Transverse colon (tissue), 4 donors: Measurements from ENCODE around the gene SUN1. TPM values are rescaled to one million over a fixed set of nuclear protein-coding genes. Genes with fewer than 3 reads are reported as not detected.

Experiments used
- DNase-seq: peaks from one replicate; pipeline ENCODE4 v3.0.0-alpha.2; 2019
- H3K27ac ChIP-seq, 4 donors: fragments of 200-600 bp; sonication (generic); 2 replicates each; pipeline ENCODE4 v1.5.1; 2016 to 2018; ENCODE audit warnings: inconsistent platforms in 4 of 4
- H3K27me3 ChIP-seq: fragments of 200-600 bp; sonication (generic); 2 replicates; pipeline ENCODE4 v1.5.1; 2017; ENCODE audit warnings: inconsistent platforms
- H3K36me3 ChIP-seq, 4 donors: fragments of 200-600 bp; sonication (generic); 2 replicates each; pipeline ENCODE4 v1.5.1; 2017 to 2019; ENCODE audit warnings: inconsistent platforms in 4 of 4
- H3K4me1 ChIP-seq, 4 donors: fragments of 200-600 bp; sonication (generic); 2 replicates each; pipeline ENCODE4 v1.5.1; 2017 to 2020; ENCODE audit warnings: inconsistent platforms in 4 of 4
- H3K4me3 ChIP-seq, 4 donors: fragments of 200-600 bp; sonication (generic); 1 replicate in 1 of 4; 2 replicates in 3 of 4; pipeline versions ENCODE4 v1.5.1 to v1.6.1; 2017 to 2019; ENCODE audit warnings: inconsistent platforms in 4 of 4
- H3K9me3 ChIP-seq, 2 donors: fragments of 200-600 bp; sonication (generic); 2 replicates each; pipeline ENCODE4 v1.5.1; 2017 to 2019; ENCODE audit warnings: inconsistent platforms in 2 of 2
- EP300 ChIP-seq: sonication (generic); formaldehyde crosslinking; IDR thresholded peaks from one replicate; pipeline ENCODE4 v1.6.1; 2017; ENCODE audit warnings: antibody characterized with exemption, low read depth
- POLR2A ChIP-seq: fragments of 450-650 bp; IDR thresholded peaks from one replicate; pipeline ENCODE4 v1.6.1; 2016; ENCODE audit warnings: antibody characterized with exemption, mild to moderate bottlenecking, moderate library complexity
- POLR2AphosphoS5 ChIP-seq, 3 donors: sonication (generic); formaldehyde crosslinking; IDR thresholded peaks; one replicate each; pipeline ENCODE4 v1.6.1; 2016; ENCODE audit warnings: antibody characterized with exemption in 3 of 3
- WGBS, 2 donors: methylation state at CpG; one replicate each; pipeline ENCODE4 v1.1.5; 2018; ENCODE audit warnings: low coverage in 1 of 2; 5-methylcytosine and 5-hydroxymethylcytosine counted together
- in situ Hi-C, 4 donors: fragments of 200-750 bp; cut with MboI; loops; one replicate each; pipeline versions ENCODE4 v1.15.0 to v1.15.1; 2017; ENCODE audit warnings: low sequenced_read_pairs in 3 of 4, low pct_ligation_motif_present in 1 of 4, low pct_unique_long_range_greater_than_20kb in 1 of 4
- intact Hi-C: fragments of 100-400 bp; cut with DNase I; formaldehyde crosslinking; loops from one replicate; pipeline ENCODE4 v1.15.1; 2023; ENCODE audit warnings: low total_unique reads
- total RNA-seq, 4 donors: library from RNA; depleted of rRNA; stranded (reverse); fragments of >200 nt; gene quantifications; one replicate each; pipeline ENCODE4 v1.1.0, GENCODE V29; 2016
- TF ChIP-seq, protein P1 (sequence below), 5 experiments: fragments of 200-600 bp in 3 of 5; fragments of 450-650 bp in 2 of 5; sonication (generic) in 3 of 5; IDR thresholded peaks; 1 replicate in 2 of 5; 2 replicates in 3 of 5; pipeline ENCODE4 v1.5.1; 2016 to 2017; ENCODE audit warnings: antibody characterized with exemption in 5 of 5, inconsistent platforms in 3 of 5, mild to moderate bottlenecking in 2 of 5, moderate library complexity in 1 of 5

The SUN1 gene
- total RNA-seq, 4 donors from 2014 or later = 92.7 to 569 (median 162) TPM

DNA sequence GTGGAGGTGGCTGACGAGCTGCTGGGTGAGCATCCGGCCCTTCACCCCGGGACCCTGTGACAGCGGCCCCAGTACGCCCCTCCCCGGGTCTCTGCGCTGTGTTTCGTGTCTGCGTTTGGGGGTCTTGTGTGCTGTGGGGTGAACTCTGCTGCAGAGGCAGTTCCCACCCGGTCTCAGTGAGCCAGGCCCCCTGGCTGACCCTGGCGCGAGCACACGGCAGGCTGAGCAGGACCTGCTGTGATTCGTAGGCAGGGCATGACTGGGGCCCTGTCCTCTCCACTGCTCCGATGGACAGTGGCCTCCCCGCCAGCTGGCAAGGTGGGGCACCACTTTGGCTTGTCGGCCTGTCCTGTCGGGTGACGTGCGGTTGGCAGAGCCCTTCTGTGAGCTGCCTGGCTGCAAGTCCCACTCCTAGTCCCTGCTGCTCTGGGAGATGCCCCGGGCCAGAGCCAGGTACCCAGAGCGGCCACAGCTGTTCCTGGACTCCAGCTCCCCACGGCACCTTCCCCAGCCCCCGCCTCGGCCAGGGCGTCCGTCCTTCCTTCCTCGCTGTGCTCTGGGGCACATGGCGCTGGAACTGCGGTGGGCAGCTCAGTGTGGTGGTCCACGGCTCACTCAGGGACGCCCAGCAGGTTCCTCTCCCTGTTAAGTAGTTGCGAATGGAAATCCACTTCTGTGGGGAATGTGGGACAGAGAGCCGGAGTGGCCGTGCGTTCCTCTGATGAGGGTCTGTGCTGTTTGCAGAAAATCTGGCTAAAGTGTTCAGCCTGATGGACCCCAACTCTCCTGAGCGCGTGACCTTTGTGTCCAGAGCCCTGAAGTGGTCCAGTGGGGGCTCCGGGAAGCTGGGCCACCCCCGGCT, 54.6 kb downstream of the SUN1 start:
- no peaks in the 10 kb centered on the region for H3K9me3 ChIP-seq
- intact Hi-C loops (no loop called here), in situ Hi-C loops (no loop called here)
- DNase-seq = no peak
- peaks cover 0 to 35% (median 12%) of the 10 kb centered on the region in 4 donors for H3K36me3 ChIP-seq
- H3K4me1 ChIP-seq = peaks cover 0 to 6% (median 3%) of the 10 kb centered on the region in 4 donors
- TF ChIP-seq POLR2AphosphoS5 (IDR thresholded peaks at IDR 0.05) (no peak), POLR2A (no peak), EP300 (no peak)
- TF ChIP-seq, protein P1, sequence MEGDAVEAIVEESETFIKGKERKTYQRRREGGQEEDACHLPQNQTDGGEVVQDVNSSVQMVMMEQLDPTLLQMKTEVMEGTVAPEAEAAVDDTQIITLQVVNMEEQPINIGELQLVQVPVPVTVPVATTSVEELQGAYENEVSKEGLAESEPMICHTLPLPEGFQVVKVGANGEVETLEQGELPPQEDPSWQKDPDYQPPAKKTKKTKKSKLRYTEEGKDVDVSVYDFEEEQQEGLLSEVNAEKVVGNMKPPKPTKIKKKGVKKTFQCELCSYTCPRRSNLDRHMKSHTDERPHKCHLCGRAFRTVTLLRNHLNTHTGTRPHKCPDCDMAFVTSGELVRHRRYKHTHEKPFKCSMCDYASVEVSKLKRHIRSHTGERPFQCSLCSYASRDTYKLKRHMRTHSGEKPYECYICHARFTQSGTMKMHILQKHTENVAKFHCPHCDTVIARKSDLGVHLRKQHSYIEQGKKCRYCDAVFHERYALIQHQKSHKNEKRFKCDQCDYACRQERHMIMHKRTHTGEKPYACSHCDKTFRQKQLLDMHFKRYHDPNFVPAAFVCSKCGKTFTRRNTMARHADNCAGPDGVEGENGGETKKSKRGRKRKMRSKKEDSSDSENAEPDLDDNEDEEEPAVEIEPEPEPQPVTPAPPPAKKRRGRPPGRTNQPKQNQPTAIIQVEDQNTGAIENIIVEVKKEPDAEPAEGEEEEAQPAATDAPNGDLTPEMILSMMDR (IDR thresholded peaks at IDR 0.05) = no peak
- no peak overlapping the region for H3K4me3 ChIP-seq
- no peaks in the 10 kb centered on the region for H3K27me3 ChIP-seq
- no peak overlapping the region for H3K27ac ChIP-seq
- 95% methylated on average over 34 of the region's 40 CpGs; no CpG with 5 or more reads in 1 of the 2 donors for WGBS, 2 donors

DNA sequence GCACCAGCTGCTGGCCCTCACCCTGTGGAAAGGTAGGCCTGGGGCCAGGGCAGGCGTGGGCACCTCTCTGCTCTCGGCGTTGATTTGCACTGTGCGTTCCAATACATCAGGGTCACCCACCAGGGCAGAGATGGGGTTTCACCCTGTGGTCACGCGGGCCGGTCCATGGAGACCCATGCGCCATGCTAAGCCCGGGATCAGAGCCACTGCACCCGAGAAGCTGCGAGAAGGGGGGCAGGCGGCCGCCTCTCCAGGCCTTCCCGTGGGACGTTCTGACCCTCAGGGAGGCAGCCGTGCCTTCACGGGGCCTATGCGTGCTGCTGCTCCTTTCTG, 55.2 kb downstream of the SUN1 start:
- no peak for DNase-seq
- in situ Hi-C loops (no loop called here), intact Hi-C loops (no loop called here)
- H3K36me3 ChIP-seq = peaks cover 0 to 39% (median 14%) of the 10 kb centered on the region in 4 donors
- H3K4me1 ChIP-seq = peaks cover 0 to 6% (median 3%) of the 10 kb centered on the region in 4 donors
- WGBS, 2 donors = 94% methylated on average over 18 of the region's 18 CpGs; no CpG with 5 or more reads in 1 of the 2 donors
- no peaks in the 10 kb centered on the region for H3K9me3 ChIP-seq
- TF ChIP-seq EP300 = no peak
- no peak for TF ChIP-seq POLR2A
- no peak overlapping the region for H3K27ac ChIP-seq
- H3K4me3 ChIP-seq = no peak overlapping the region
- H3K27me3 ChIP-seq = no peaks in the 10 kb centered on the region

DNA sequence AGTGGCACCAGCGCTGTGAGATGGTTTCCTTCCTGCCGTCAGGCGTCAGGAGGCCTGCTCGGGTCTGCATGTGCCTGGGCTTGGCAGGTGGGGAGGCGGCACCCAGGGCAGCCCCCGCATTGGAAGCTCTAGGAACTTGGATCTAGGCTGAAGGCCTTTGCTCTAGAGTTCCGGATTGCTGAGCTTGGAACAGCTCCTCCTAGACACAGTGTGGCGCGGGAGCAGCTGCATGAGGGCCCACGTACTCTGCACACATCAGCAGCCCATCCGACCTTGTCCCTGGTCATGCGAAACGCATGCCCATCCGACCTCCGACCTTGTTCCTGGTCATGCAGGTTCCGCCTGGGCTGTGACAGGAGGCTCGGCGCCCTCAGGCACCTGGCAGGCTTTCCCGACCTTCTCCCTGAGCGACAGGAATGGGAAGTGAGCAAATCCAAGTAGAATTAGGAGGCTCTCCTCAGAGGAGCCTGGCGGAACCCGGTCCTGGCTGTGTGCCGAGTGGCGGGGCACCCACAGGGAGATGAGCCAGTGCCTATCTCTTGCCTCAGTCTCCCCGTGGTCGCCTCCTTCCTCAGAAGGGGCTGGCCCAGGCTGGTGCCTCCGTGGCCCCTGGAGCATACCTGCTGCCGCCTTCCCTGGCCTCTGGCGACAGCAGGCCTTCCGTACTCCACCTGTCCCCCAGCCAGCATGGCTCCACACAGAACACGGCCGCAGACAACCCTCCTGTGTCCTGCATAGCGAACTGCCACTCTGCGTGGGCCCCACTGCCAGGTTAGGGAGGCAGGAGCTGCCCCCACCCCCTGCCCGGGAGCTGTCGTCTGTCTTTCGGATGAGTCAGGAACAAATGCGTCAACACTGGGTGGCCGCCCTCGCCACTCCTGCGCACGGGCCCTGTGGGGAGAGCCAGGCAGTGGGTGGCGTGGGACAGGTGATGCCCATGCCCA, 56.1 kb downstream of the SUN1 start:
- Histone ChIP-seq H3K4me1 (peaks cover 0 to 4% (median 0%) of the 10 kb centered on the region in 4 donors), H3K9me3 (no peaks in the 10 kb centered on the region), H3K27me3 (no peaks in the 10 kb centered on the region), H3K36me3 (peaks cover 0 to 39% (median 14%) of the 10 kb centered on the region in 4 donors), H3K27ac (no peak overlapping the region), H3K4me3 (no peak overlapping the region)
- TF ChIP-seq POLR2AphosphoS5 (IDR thresholded peaks at IDR 0.05) (no peak), POLR2A (no peak), EP300 (no peak)
- TF ChIP-seq, protein P1 (IDR thresholded peaks at IDR 0.05) = no peak
- no peak for DNase-seq
- intact Hi-C loops (no loop called here), in situ Hi-C loops (no loop called here)
- WGBS, 2 donors = 95% methylated on average over 43 of the region's 43 CpGs; no CpG with 5 or more reads in 1 of the 2 donors

DNA sequence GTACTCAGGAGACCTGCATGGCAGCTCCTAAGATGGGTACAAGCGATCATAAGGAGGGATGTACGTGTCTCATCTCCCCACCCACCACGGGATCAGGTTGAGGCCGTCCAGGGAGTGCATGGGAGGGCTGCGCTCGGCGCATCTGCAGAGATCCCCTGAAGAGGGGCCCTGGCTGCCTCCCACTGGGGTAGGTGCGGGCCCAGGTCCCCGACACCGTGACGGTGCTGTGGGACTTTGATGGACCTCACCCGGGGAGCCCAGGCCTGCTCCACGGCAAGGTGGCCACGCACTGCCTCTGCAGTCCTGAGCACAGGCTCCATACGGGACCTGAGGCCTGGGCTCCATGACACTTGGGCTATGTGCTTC, 56.7 kb downstream of the SUN1 start:
- H3K36me3 ChIP-seq = peaks cover 0 to 39% (median 14%) of the 10 kb centered on the region in 4 donors
- intact Hi-C loops (no loop called here), in situ Hi-C loops (no loop called here)
- no peak overlapping the region for H3K27ac ChIP-seq
- DNase-seq = no peak
- no peaks in the 10 kb centered on the region for H3K27me3 ChIP-seq
- 87% methylated on average over 13 of the region's 15 CpGs; no CpG with 5 or more reads in 1 of the 2 donors for WGBS, 2 donors
- H3K9me3 ChIP-seq = no peaks in the 10 kb centered on the region
- TF ChIP-seq POLR2A (no peak), POLR2AphosphoS5 (IDR thresholded peaks at IDR 0.05) (no peak), EP300 (no peak)
- TF ChIP-seq, protein P1 (IDR thresholded peaks at IDR 0.05) = no peak
- H3K4me3 ChIP-seq = no peak overlapping the region
- H3K4me1 ChIP-seq = peaks cover 0 to 2% (median 0%) of the 10 kb centered on the region in 4 donors
